Fibroblast of mammary gland (primary cell): ENCODE results near the gene RNF157.

Experiments
- DNase-seq: peaks from one replicate; pipeline ENCODE4 v3.0.0-alpha.2; 2010; ENCODE audit warnings: low read depth
- H3K4me3 ChIP-seq: 2 replicates; pipeline ENCODE4 v1.5.1; 2011; ENCODE audit warnings: low read depth, mild to moderate bottlenecking, low read length, moderate library complexity; ENCODE audit not compliant: control insufficient read depth
- CTCF ChIP-seq: conservative IDR thresholded peaks from 2 replicates; pipeline ENCODE4 v1.5.1; 2011; ENCODE audit warnings: low read depth, low read length, inconsistent platforms; ENCODE audit not compliant: control insufficient read depth, insufficient read depth

The RNF157 gene

GRCh38 chr17:76142039-76142584 is 98.2 kb downstream of the RNF157 start:
- no peak for TF ChIP-seq CTCF
- no peak overlapping the region for H3K4me3 ChIP-seq
- DNase-seq = no peak

GRCh38 chr17:76141212-76142038 is 98.9 kb downstream of the RNF157 start, which contains the start of gene FOXJ1:
FOXJ1 (minus strand) TSS chr17:76141245; CDS start chr17:76140395, 850 bp downstream.
- peak within 1 kb of the TSS; percentile 44 for H3K4me3 ChIP-seq
- TF ChIP-seq CTCF = no peak
- DNase-seq = peak; percentile 71

GRCh38 chr17:76140661-76141211 is 99.6 kb downstream of the RNF157 start:
- H3K4me3 ChIP-seq = no peak overlapping the region
- no peak for DNase-seq
- no peak for TF ChIP-seq CTCF

GRCh38 chr17:76139801-76140660 is 100.3 kb downstream of the RNF157 start:
- DNase-seq = peak; percentile 7
- H3K4me3 ChIP-seq = no peak overlapping the region
- TF ChIP-seq CTCF = no peak

- H3K4me3 ChIP-seq = no peak overlapping the region
- TF ChIP-seq CTCF = no peak
- DNase-seq = no peak
These were observed 101.2 kb downstream of the RNF157 start for GRCh38 chr17:76138896-76139752.

GRCh38 chr17:76138234-76138895 is 101.9 kb downstream of the RNF157 start:
- TF ChIP-seq CTCF = no peak
- H3K4me3 ChIP-seq = no peak overlapping the region
- DNase-seq = no peak
